ENCODE data around the gene UXS1. TPM values are rescaled to one million over a fixed set of nuclear protein-coding genes. Genes with fewer than 3 reads are reported as not detected.

The UXS1 gene
- total RNA-seq, 1 experiment from 2014 or later = 46.3 TPM

GRCh38 chr2:106115665-106116064, 78.4 kb downstream of the UXS1 start:
- H2BK15ac ChIP-seq (ENCODE audit: low read depth, low read length) = no peak overlapping the region
- H3K56ac ChIP-seq (ENCODE audit: insufficient read length, low read depth, low read length) = no peak overlapping the region
- DNase-seq = no peak
- no peak overlapping the region for H3K18ac ChIP-seq (ENCODE audit: insufficient read length, low read depth, low read length)
- Mint-ChIP-seq H3K36me3 (ENCODE audit: insufficient read depth in 1 of 3, low read depth in 3 of 3) (peaks cover 20 to 37% (median 25%) of the 10 kb centered on the region in 3 experiments; a peak in 6 of 7 replicates), H3K4me1 (peaks cover 22 to 24% of the 10 kb centered on the region in 2 experiments), H3K27me3 (ENCODE audit: low read depth) (no peaks in the 10 kb centered on the region), H3K4me3 (no peak overlapping the region), H3K9me3 (no peaks in the 10 kb centered on the region), H3K27ac (no peak overlapping the region)
- no peak overlapping the region for H3K27ac ChIP-seq (ENCODE audit: insufficient read length, low read depth, low read length)
- H3T11ph ChIP-seq (ENCODE audit: low read length) = no peak overlapping the region
- no peak overlapping the region for H3K14ac ChIP-seq (ENCODE audit: insufficient read depth, low read length)
- WGBS (ENCODE audit: extremely low coverage, insufficient read length, low lambda C conversion rate) = no CpG with 5 or more reads among the region's 4 CpGs
- H4K8ac ChIP-seq (replicated peaks; ENCODE audit: insufficient read length, low read depth, low read length) = no peak overlapping the region
- peaks cover 3% of the 10 kb centered on the region; the same call in 1 of the 2 replicates for H3K4me1 ChIP-seq (ENCODE audit: insufficient read depth, low read length)
- no peaks in the 10 kb centered on the region for H4K20me1 ChIP-seq (ENCODE audit: control insufficient read depth, insufficient read depth, insufficient read length)
- no peaks in the 10 kb centered on the region for H3K79me2 ChIP-seq (ENCODE audit: insufficient read depth, low read length)
- H2BK20ac ChIP-seq (ENCODE audit: low read depth, low read length, poor library complexity, severe bottlenecking) = no peak overlapping the region
- no peak overlapping the region for H3K4me2 ChIP-seq (ENCODE audit: insufficient read depth, insufficient read length, low read length)
- no peaks in the 10 kb centered on the region for H3K9me3 ChIP-seq (ENCODE audit: control insufficient read depth, low read depth, low read length)
- no peak overlapping the region for H4K91ac ChIP-seq (ENCODE audit: insufficient read length, low read depth, low read length)
- H4K5ac ChIP-seq (ENCODE audit: insufficient read length, low read depth, low read length) = no peak overlapping the region
- TF ChIP-seq, protein P1, sequence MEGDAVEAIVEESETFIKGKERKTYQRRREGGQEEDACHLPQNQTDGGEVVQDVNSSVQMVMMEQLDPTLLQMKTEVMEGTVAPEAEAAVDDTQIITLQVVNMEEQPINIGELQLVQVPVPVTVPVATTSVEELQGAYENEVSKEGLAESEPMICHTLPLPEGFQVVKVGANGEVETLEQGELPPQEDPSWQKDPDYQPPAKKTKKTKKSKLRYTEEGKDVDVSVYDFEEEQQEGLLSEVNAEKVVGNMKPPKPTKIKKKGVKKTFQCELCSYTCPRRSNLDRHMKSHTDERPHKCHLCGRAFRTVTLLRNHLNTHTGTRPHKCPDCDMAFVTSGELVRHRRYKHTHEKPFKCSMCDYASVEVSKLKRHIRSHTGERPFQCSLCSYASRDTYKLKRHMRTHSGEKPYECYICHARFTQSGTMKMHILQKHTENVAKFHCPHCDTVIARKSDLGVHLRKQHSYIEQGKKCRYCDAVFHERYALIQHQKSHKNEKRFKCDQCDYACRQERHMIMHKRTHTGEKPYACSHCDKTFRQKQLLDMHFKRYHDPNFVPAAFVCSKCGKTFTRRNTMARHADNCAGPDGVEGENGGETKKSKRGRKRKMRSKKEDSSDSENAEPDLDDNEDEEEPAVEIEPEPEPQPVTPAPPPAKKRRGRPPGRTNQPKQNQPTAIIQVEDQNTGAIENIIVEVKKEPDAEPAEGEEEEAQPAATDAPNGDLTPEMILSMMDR (conservative IDR thresholded peaks at IDR 0.05) = no peak
- H2AK5ac ChIP-seq (ENCODE audit: insufficient read length, low read length) = no peak overlapping the region
- H2BK12ac ChIP-seq (ENCODE audit: insufficient read length, low read depth, low read length) = no peak overlapping the region
- no peak overlapping the region for H3K9ac ChIP-seq (ENCODE audit: extremely low read depth, insufficient read length, low read length)
- no peak overlapping the region for H3K23ac ChIP-seq (ENCODE audit: insufficient read length, low read depth, low read length)
- H3K4ac ChIP-seq (ENCODE audit: low read depth, low read length) = no peak overlapping the region
- H3K79me1 ChIP-seq (ENCODE audit: insufficient read depth, low read depth, low read length, poor library complexity, severe bottlenecking) = no peaks in the 10 kb centered on the region
- H2AFZ ChIP-seq (ENCODE audit: low read length) = no peak overlapping the region
- H2BK5ac ChIP-seq (ENCODE audit: insufficient read length, low read length) = no peak overlapping the region
- H2BK120ac ChIP-seq (ENCODE audit: low read depth, low read length, poor library complexity, severe bottlenecking) = no peak overlapping the region
- H3K23me2 ChIP-seq (ENCODE audit: insufficient read length, low read depth, low read length, poor library complexity, severe bottlenecking) = no peaks in the 10 kb centered on the region
- no peaks in the 10 kb centered on the region for H3K27me3 ChIP-seq (ENCODE audit: insufficient read depth, low read length)
